Duodenal mucosa (tissue), 2 donors: ENCODE data around the gene SFXN1.
A peak's percentile ranks its signal among the peaks of the same experiment; 100 is the strongest.

Source experiments
- H3K27ac ChIP-seq: one replicate; pipeline ENCODE4 v1.7.0; 2013; ENCODE audit warnings: low read depth, low read length
- H3K27me3 ChIP-seq, 2 donors: one replicate each; pipeline ENCODE4 v1.7.0; 2013; ENCODE audit warnings: low read length in 2 of 2, control low read depth in 1 of 2; ENCODE audit not compliant: insufficient read depth in 2 of 2, control insufficient read depth in 1 of 2
- H3K36me3 ChIP-seq, 2 donors: one replicate each; pipeline ENCODE4 v1.7.0; 2013; ENCODE audit warnings: low read length in 2 of 2, control low read depth in 1 of 2; ENCODE audit not compliant: insufficient read depth in 2 of 2, control insufficient read depth in 1 of 2
- H3K4me1 ChIP-seq, 2 donors: one replicate each; pipeline ENCODE4 v1.7.0; 2013; ENCODE audit warnings: low read length in 2 of 2, control low read depth in 1 of 2; ENCODE audit not compliant: insufficient read depth in 2 of 2, control insufficient read depth in 1 of 2
- H3K4me3 ChIP-seq, 2 donors: one replicate each; pipeline ENCODE4 v1.7.0; 2013; ENCODE audit warnings: low read length in 2 of 2, low read depth in 1 of 2
- H3K9ac ChIP-seq, 2 donors: one replicate each; pipeline ENCODE4 v1.7.0; 2013; ENCODE audit warnings: low read length in 2 of 2, low read depth in 1 of 2
- H3K9me3 ChIP-seq, 2 donors: one replicate each; pipeline ENCODE4 v1.7.0; 2013; ENCODE audit warnings: low read length in 2 of 2, control low read depth in 1 of 2; ENCODE audit not compliant: control insufficient read depth in 1 of 2

The SFXN1 gene

GRCh38 chr5:175475248-175475647 lies 3.1 kb upstream of the SFXN1 start:
- Histone ChIP-seq H3K9ac (no peak overlapping the region), H3K27ac (no peak overlapping the region), H3K36me3 (no peaks in the 10 kb centered on the region), H3K4me3 (no peak overlapping the region), H3K4me1 (peaks cover 15 to 16% of the 10 kb centered on the region in 2 donors), H3K9me3 (no peaks in the 10 kb centered on the region), H3K27me3 (no peaks in the 10 kb centered on the region)

- H3K27me3 ChIP-seq = no peaks in the 10 kb centered on the region
- H3K27ac ChIP-seq = no peak overlapping the region
- H3K9me3 ChIP-seq = no peaks in the 10 kb centered on the region
- no peak overlapping the region for H3K4me3 ChIP-seq
- peaks cover 19 to 20% of the 10 kb centered on the region in 2 donors for H3K4me1 ChIP-seq
- H3K36me3 ChIP-seq = peaks cover 0 to 4% of the 10 kb centered on the region in 2 donors
- no peak overlapping the region for H3K9ac ChIP-seq
Measured at GRCh38 chr5:175477440-175477839, 920 bp upstream of the SFXN1 start.

DNA sequence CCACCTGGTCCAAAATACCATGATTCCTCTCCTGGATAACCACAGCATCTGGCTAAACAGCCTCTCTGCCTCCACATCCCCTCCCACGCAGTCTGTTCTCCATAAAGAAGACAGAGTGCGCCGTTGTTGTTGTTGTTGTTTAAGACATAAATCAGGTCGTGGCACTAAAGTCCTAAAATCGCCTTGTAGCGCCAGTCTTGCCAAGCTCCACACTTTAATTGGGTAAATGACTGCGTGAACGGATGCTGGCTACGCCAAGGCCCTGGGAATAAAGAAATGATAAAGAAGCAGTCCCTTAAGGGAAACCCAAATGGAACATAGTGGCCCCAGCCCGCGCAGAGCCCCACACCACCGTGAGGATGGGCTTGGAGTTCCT lies 364 bp upstream of the SFXN1 start:
- Histone ChIP-seq H3K9ac (peak overlapping the region in 1 of 2 donors; percentile 85), H3K4me3 (peak overlapping the region; percentile 95), H3K27ac (no peak overlapping the region), H3K36me3 (peaks cover 0 to 4% of the 10 kb centered on the region in 2 donors), H3K4me1 (peaks cover 19 to 20% of the 10 kb centered on the region in 2 donors), H3K27me3 (no peaks in the 10 kb centered on the region), H3K9me3 (no peaks in the 10 kb centered on the region)

DNA sequence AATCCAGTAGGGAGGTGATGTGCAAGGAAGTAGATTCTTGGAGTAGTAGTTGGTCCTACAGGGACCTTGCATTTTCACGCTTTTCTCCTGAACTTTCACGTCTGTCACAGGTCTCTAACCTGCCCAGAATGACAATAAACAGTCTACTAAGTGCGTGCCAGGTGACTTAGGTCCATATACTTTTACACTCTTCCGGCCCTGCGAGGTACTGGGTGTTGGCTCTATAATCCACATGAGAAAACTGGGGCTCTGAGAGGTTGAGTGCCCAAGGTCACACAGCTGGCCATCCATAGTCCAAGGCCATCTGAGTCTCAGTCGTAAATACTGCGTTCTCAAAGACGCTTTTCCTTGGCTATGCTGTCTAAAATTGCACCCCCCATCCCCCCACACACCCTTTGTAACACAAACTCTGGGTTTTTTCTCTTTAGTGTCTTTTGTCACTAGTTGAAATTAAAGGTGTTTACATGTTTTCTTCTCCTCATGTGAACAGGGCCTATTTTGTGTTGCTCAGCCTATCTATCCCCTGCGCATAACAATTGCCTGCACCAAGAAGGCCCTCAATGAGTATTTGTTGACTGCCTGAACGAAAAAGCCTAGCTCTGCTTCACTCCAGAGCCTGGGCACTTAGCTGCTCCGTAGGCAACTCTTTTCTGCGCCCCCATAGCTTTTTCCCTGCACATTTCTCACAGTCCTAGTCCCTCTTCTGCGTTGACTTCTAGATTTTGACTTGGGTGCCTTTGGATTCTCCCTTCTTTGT lies 943 bp downstream of the SFXN1 start:
- no peaks in the 10 kb centered on the region for H3K27me3 ChIP-seq
- H3K4me1 ChIP-seq = peaks cover 19 to 20% of the 10 kb centered on the region in 2 donors
- peak overlapping the region; percentile 37 for H3K27ac ChIP-seq
- peaks cover 4 to 7% of the 10 kb centered on the region in 2 donors for H3K36me3 ChIP-seq
- no peaks in the 10 kb centered on the region for H3K9me3 ChIP-seq
- peak overlapping the region; percentile 95 for H3K4me3 ChIP-seq
- peak overlapping the region; percentile 85 to 94 for H3K9ac ChIP-seq

DNA sequence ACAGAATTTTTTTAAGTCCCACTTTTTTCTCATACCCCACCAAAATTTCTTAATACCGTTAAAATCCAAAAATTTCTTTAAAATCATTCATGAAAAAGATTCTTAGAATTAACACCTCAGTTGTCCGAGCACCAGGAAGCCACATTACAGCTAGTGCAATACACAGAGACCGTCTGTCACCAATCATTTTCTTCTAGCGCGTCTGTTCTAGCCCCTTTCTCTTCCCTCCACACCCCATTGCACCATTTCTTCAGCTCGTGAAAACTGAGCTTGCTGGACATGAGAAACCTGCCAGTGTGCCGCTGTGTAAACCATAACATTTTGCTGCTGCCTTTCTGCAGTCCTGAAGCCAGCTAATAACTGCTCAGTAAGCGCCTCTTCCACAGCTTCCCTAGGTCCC lies 5.0 kb downstream of the SFXN1 start:
- Histone ChIP-seq H3K4me1 (peaks cover 13 to 14% of the 10 kb centered on the region in 2 donors), H3K36me3 (peaks cover 10 to 11% of the 10 kb centered on the region in 2 donors), H3K9ac (no peak overlapping the region), H3K4me3 (no peak overlapping the region), H3K9me3 (no peaks in the 10 kb centered on the region), H3K27ac (no peak overlapping the region), H3K27me3 (no peaks in the 10 kb centered on the region)

- Histone ChIP-seq H3K4me3 (no peak overlapping the region), H3K27me3 (no peaks in the 10 kb centered on the region), H3K9me3 (no peaks in the 10 kb centered on the region), H3K27ac (no peak overlapping the region), H3K9ac (no peak overlapping the region), H3K4me1 (peaks cover 10% of the 10 kb centered on the region in 2 donors), H3K36me3 (peaks cover 10 to 15% of the 10 kb centered on the region in 2 donors)
Measured at GRCh38 chr5:175484322-175484721, 6.0 kb downstream of the SFXN1 start.

DNA sequence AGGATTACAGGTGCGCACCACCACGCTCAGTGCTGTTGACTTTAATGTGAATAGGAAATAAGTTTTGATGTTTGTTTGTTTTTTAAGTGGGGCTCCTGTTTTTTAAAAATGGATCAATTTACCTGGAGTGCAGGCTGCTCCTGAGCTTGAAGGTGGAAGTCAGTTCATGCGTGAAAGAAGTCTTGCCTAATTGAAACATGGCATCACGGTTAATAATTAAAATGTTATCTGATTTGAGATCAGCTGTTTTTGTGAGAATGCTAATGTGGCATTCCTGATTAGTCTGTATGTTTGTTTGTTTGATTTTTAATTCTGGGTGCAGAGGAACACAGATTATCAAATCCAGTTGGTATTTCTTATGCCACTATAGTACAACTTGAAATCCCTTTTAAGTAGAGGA lies 6.5 kb downstream of the SFXN1 start:
- H3K27me3 ChIP-seq = no peaks in the 10 kb centered on the region
- no peaks in the 10 kb centered on the region for H3K9me3 ChIP-seq
- H3K36me3 ChIP-seq = peaks cover 10 to 15% of the 10 kb centered on the region in 2 donors
- H3K27ac ChIP-seq = no peak overlapping the region
- no peak overlapping the region for H3K9ac ChIP-seq
- H3K4me1 ChIP-seq = peaks cover 5% of the 10 kb centered on the region in 2 donors
- no peak overlapping the region for H3K4me3 ChIP-seq

DNA sequence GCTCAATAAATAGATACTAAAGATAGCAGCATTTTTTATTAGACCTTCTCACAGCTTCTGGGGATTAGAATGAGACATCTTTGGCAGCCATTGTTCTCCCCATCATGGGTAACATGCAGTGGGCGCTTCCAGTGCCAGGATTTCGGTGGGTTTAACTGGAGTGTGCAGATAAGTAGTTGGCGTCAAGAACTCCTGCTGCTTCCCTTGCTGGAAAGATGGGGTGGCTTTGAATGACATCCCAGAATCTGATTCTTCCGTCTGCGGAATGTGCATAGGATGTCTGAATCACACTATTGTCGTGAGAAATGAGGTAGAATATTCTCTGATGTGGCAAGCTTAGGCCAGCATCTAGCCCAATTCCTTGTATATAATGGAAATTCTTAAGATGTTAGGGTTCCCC lies 7.3 kb downstream of the SFXN1 start:
- Histone ChIP-seq H3K27ac (no peak overlapping the region), H3K4me1 (peaks cover 0 to under 1% of the 10 kb centered on the region in 2 donors), H3K9me3 (no peaks in the 10 kb centered on the region), H3K9ac (no peak overlapping the region), H3K27me3 (no peaks in the 10 kb centered on the region), H3K4me3 (no peak overlapping the region), H3K36me3 (peaks cover 10 to 15% of the 10 kb centered on the region in 2 donors)

GRCh38 chr5:175487514-175488222 lies 9.3 kb downstream of the SFXN1 start:
- Histone ChIP-seq H3K9ac (no peak overlapping the region), H3K4me1 (no peaks in the 10 kb centered on the region), H3K9me3 (no peaks in the 10 kb centered on the region), H3K4me3 (no peak overlapping the region), H3K36me3 (peaks cover 14 to 26% of the 10 kb centered on the region in 2 donors), H3K27ac (no peak overlapping the region), H3K27me3 (no peaks in the 10 kb centered on the region)

DNA sequence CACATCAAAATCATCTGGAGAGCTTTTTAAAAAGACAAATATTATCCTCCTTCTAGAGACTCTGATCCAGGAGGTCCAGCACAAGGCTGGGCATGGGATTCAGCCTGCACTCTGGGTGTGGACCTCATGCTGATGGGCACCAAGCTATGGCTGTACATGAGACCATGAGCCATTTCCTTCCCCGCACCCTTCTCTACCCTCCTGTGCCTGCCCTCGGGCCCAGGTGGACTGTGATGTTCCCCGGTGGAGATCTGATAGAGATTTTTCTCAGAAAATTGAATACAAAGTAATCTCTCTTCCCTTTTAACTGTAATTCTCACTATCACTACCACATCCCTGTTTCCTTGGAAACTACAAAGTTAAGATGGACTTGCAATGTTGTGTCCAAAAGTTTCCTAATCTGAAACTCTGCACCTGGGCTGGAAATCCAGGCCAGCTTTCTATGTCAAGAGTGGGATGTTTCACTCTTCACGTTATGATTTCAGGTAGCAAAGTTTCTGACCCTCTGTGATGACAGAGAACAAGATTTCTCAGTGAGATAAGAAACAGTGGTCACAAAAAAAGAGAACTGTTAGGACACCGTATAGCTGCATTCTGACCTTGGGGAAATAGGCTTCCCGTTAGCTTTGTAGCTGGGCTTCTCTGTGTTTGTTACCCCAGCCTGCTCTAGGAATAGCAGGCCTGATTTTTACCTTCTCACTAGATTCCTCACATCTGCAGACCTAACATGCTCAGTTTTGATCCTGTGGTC lies 11.5 kb downstream of the SFXN1 start:
- peaks cover 19 to 35% of the 10 kb centered on the region in 2 donors for H3K36me3 ChIP-seq

More for the DNA sequence above, 11.5 kb downstream of the SFXN1 start:
- Histone ChIP-seq H3K27ac (no peak overlapping the region), H3K27me3 (no peaks in the 10 kb centered on the region), H3K4me1 (no peaks in the 10 kb centered on the region), H3K4me3 (no peak overlapping the region), H3K9me3 (no peaks in the 10 kb centered on the region), H3K9ac (no peak overlapping the region)
